ENCODE results near the gene MDFI. TPM values are rescaled to one million over a fixed set of nuclear protein-coding genes. Genes with fewer than 3 reads are reported as not detected.

Gene MDFI
- total RNA-seq, 4 donors from 2014 or later = 24.3 to 120 (median 45.3) TPM

GRCh38 chr6:41675992-41676391 lies 37.7 kb downstream of the MDFI start:
- TF ChIP-seq, protein P1, sequence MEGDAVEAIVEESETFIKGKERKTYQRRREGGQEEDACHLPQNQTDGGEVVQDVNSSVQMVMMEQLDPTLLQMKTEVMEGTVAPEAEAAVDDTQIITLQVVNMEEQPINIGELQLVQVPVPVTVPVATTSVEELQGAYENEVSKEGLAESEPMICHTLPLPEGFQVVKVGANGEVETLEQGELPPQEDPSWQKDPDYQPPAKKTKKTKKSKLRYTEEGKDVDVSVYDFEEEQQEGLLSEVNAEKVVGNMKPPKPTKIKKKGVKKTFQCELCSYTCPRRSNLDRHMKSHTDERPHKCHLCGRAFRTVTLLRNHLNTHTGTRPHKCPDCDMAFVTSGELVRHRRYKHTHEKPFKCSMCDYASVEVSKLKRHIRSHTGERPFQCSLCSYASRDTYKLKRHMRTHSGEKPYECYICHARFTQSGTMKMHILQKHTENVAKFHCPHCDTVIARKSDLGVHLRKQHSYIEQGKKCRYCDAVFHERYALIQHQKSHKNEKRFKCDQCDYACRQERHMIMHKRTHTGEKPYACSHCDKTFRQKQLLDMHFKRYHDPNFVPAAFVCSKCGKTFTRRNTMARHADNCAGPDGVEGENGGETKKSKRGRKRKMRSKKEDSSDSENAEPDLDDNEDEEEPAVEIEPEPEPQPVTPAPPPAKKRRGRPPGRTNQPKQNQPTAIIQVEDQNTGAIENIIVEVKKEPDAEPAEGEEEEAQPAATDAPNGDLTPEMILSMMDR (IDR thresholded peaks at IDR 0.05) = no peak
- DNase-seq (ENCODE audit: low spot score) (no peak), ATAC-seq (ENCODE audit: low FRiP score) (no peak)

DNA sequence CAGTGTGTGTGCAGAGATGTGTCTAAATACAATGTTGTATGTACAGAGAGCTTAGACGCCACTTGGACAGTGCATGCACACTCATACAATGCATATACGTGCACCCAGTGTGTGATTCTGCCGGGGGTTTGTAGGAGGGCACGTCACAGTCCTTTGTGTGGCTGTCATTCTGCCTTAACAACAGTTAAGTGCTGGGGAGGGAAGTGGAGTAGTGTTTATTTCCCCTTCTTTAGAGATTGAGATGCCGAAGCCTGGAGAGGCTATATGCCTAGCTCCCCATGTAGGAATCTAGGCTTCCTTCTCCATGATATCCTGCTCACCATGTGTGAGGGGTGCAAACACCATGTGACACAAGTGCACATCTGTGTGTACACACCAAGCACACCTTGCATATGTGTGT lies 38.2 kb downstream of the MDFI start:
- TF ChIP-seq, protein P1 (IDR thresholded peaks at IDR 0.05) = no peak
- ATAC-seq (ENCODE audit: low FRiP score) (no peak), DNase-seq (ENCODE audit: low spot score) (no peak)

DNA sequence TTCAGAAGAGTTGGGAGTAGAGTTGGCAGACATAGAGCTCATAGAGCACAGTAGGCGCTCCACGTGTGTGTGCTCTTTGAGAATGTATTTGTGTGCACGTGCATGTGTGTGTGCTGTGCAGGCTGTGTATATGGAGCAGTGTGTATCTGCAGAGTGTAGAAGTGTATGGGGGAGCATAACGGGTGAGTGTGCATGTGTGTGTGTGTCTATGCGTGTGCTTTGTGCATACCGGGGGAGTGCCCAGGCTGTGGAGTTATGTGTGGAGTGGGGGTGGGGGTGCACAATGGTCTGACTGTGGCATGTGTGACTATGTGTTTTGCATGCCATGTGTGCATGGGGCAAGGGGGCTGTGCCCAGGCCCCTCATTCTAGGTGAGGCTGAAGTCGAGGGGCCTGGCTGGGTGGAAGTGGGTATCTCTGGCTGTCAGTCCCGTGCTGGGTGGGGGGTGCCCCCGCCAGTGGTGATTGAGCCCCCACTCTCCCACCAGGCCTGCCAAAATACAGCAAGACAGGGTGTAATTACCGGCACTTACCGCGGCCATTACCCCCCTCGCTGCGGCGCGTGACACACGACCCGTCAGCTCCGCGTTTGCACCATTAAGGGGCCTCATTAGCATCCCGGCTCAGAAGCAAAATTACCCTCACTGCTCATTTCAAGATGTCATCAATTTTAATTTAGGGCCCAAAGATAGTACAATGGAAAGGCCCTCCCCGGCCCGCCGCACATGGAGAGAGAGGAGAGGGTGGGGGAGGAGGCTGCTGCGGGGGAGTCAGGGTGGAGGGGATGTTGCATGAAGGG lies 39.1 kb downstream of the MDFI start:
- ATAC-seq (ENCODE audit: low FRiP score) (no peak), DNase-seq (ENCODE audit: low spot score) (no peak)
- TF ChIP-seq, protein P1 (IDR thresholded peaks at IDR 0.05) = no peak

DNA sequence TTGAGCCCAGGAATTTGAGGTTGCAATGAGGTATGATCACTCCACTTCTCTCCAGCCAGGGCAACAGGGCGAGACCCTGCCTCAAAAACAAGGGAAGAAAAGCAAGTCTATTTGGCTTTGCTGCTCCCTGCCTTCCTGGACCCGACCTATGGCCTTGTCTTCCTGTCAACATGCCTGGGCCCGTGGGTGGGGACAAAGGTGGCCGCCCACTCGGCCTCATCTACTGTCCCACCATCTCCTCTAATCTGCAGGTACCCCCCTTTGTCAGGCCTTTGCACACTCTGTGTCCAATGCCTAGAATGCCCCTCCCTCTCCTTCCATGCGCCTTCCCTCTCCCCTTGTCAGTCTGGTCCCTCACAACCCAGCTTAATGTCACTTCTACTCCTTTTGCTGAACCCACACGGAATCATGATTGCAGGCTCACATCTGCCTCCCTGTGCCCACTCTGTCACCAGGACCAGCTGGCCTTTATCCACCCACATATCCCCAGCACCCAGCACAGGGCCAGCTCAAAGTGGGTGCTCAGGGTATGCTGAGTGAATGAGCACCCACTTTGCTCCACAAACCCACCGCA lies 40.3 kb downstream of the MDFI start:
- no peak for ATAC-seq (ENCODE audit: low FRiP score)
- DNase-seq (ENCODE audit: low spot score) = no peak
- TF ChIP-seq, protein P1 (IDR thresholded peaks at IDR 0.05) = no peak

DNA sequence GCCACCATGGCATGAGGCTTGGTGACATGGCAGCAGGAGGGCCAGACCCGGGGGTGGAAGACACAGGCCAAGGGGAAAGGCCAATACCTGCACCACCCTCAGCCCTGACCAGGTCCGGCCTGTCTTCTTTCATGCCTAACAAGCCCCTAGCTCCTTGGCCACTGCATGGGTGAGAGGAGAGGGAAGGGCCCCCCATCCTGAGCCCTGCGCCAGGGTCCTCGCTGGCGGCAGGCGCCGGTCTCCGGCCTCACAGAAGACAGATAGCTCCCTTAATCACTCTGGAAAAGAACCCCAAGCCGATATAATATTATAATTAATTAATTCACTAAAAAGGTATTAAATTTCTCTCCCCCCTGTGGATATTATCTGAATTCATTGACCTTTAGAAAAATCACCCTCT lies 41.4 kb downstream of the MDFI start:
- TF ChIP-seq, protein P1 (IDR thresholded peaks at IDR 0.05) = no peak
- ATAC-seq (ENCODE audit: low FRiP score) = no peak
- DNase-seq (ENCODE audit: low spot score) = no peak

GRCh38 chr6:41680182-41680965 lies 42.1 kb downstream of the MDFI start:
- ATAC-seq (ENCODE audit: low FRiP score) = no peak
- TF ChIP-seq, protein P1 (IDR thresholded peaks at IDR 0.05) = no peak
- no peak for DNase-seq (ENCODE audit: low spot score)
